T-cell (primary cell): ENCODE measurements around the gene EPHA8. TPM values are rescaled to one million over a fixed set of nuclear protein-coding genes. Genes with fewer than 3 reads are reported as not detected.

Experiments used
- ATAC-seq, 4 experiments: fragments of 200-7000 bp in 3 of 4; fragments of 150-1000 bp in 1 of 4; cut with Tn5 transposase; replicated peaks in 1 of 4; 1 replicate in 3 of 4; 2 replicates in 1 of 4; pipeline ENCODE4 v1.10.0; 2021; ENCODE audit warnings: moderate library complexity in 3 of 4, mild to moderate bottlenecking in 2 of 4, moderate number of reproducible peaks in 1 of 4
- CTCF ChIA-PET, 2 donors: fragments of 300-600 bp; sonication (Branson Sonifier 250); formaldehyde crosslinking; loops; one replicate each; lab custom pipeline; 2022; ENCODE audit warnings: antibody characterized with exemption in 2 of 2; lab: Charles Lee
- POLR2A ChIA-PET, 2 donors: fragments of 300-600 bp; sonication (Branson Sonifier 250); formaldehyde crosslinking; loops; one replicate each; lab custom pipeline; 2022; ENCODE audit warnings: antibody characterized with exemption in 2 of 2; lab: Charles Lee
- DNase-seq, 35 experiments: peaks; one replicate each; pipeline versions ENCODE4 v3.0.0 to v3.0.0-alpha.2; 2013 to 2023
- H3K27ac ChIP-seq: one replicate; pipeline ENCODE4 v1.5.1; 2013; ENCODE audit warnings: low read length
- H3K27me3 ChIP-seq, 2 experiments: replicated peaks in 1 of 2; 1 replicate in 1 of 2; 2 replicates in 1 of 2; pipeline versions ENCODE4 v1.6.1 to v1.7.0; 2013; ENCODE audit warnings: low read length in 1 of 2, mixed read lengths in 1 of 2; ENCODE audit not compliant: control insufficient read depth in 2 of 2, insufficient read depth in 2 of 2; ENCODE audit errors: extremely low read depth in 1 of 2
- H3K36me3 ChIP-seq, 2 donors: 1 replicate in 1 of 2; 2 replicates in 1 of 2; pipeline versions ENCODE4 v1.6.1 to v1.7.0; 2013; ENCODE audit warnings: low read length in 1 of 2; ENCODE audit not compliant: control insufficient read depth in 2 of 2, insufficient read depth in 1 of 2; ENCODE audit errors: extremely low read depth in 1 of 2
- H3K4me1 ChIP-seq, 2 experiments: 1 replicate in 1 of 2; 2 replicates in 1 of 2; pipeline versions ENCODE4 v1.6.1 to v1.7.0; 2013; ENCODE audit warnings: low read length in 2 of 2, mixed read lengths in 1 of 2; ENCODE audit not compliant: insufficient read depth in 2 of 2, control insufficient read depth in 1 of 2; ENCODE audit errors: extremely low read depth in 1 of 2
- H3K4me3 ChIP-seq, 2 donors: 1 replicate in 1 of 2; 2 replicates in 1 of 2; pipeline versions ENCODE4 v1.5.1 to v1.7.0; 2013; ENCODE audit warnings: mild to moderate bottlenecking in 2 of 2, low read length in 1 of 2, moderate library complexity in 1 of 2; ENCODE audit not compliant: control insufficient read depth in 1 of 2; ENCODE audit errors: extremely low read depth in 1 of 2
- H3K9me3 ChIP-seq: 2 replicates; pipeline ENCODE4 v1.7.0; 2013
- H3K27ac Mint-ChIP-seq, 2 donors: one replicate each; pipeline ENCODE4 v1.8.0; 2020 to 2021; ENCODE audit warnings: mild to moderate bottlenecking in 2 of 2, mixed read lengths in 2 of 2
- H3K27me3 Mint-ChIP-seq, 2 donors: one replicate each; pipeline ENCODE4 v1.8.0; 2021 to 2022; ENCODE audit warnings: mixed read lengths in 2 of 2
- H3K36me3 Mint-ChIP-seq: one replicate; pipeline ENCODE4 v1.8.0; 2021; ENCODE audit warnings: mixed read lengths
- H3K4me1 Mint-ChIP-seq, 3 donors: one replicate each; pipeline ENCODE4 v1.8.0; 2020 to 2022; ENCODE audit warnings: mixed read lengths in 3 of 3, mild to moderate bottlenecking in 1 of 3
- H3K4me3 Mint-ChIP-seq, 3 donors: one replicate each; pipeline ENCODE4 v1.8.0; 2020 to 2022; ENCODE audit warnings: mild to moderate bottlenecking in 3 of 3, mixed read lengths in 3 of 3, moderate library complexity in 3 of 3
- H3K9me3 Mint-ChIP-seq, 3 donors: one replicate each; pipeline ENCODE4 v1.8.0; 2020 to 2022; ENCODE audit warnings: mixed read lengths in 3 of 3
- WGBS: methylation state at CpG from one replicate; pipeline ENCODE4 v1.1.5; 2013; ENCODE audit warnings: missing lambda C conversion rate; ENCODE audit not compliant: insufficient coverage; 5-methylcytosine and 5-hydroxymethylcytosine counted together
- total RNA-seq, 35 experiments: library from RNA in 6 of 35; stranded (reverse) in 6 of 35; fragments of 120-200 nt in 1 of 35; gene quantifications; one replicate each; pipeline versions ENCODE4 v1.2.1 to v1.2.4 and lab custom pipeline; 2013 to 2026

The EPHA8 gene
- total RNA-seq, 5 donors from 2014 or later (not counting 1 experiment from before 2014, with no cell fraction given) = 0.09 to 0.15 TPM; not detected in 3

DNA sequence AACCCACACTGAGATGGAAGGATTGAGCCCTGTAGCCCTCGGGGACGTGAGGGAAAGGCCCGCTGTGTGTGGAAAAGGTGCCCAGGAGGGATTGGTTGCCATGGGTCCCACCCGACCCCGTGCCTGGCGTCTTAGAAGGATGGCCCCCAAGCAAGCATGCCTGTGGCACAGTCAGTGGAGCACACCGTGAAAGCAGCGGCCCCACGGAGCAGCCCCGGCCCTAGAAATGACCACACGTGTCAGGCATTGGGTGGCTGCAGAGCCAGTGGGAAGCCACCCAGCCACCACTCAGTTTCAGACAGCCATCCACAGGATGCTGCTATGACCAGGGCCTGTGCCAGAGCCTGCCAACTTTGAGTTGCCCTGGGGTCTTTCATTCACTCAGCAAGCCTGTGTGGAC lies 13.3 kb upstream of the EPHA8 start:
- peaks cover 0 to 3% (median 0%) of the 10 kb centered on the region in 3 donors for H3K4me1 Mint-ChIP-seq
- H3K36me3 ChIP-seq = no peaks in the 10 kb centered on the region
- H3K36me3 Mint-ChIP-seq = no peaks in the 10 kb centered on the region
- DNase-seq (no peak), ATAC-seq (no peak)
- H3K4me1 ChIP-seq = no peaks in the 10 kb centered on the region
- no peak overlapping the region for H3K27ac Mint-ChIP-seq
- WGBS = 87% methylated on average over 9 of the region's 11 CpGs
- ChIA-PET POLR2A (no interaction called here), CTCF (no interaction called here)
- no peaks in the 10 kb centered on the region for H3K9me3 Mint-ChIP-seq
- no peaks in the 10 kb centered on the region for H3K9me3 ChIP-seq
- peaks cover 46 to 69% of the 10 kb centered on the region in 2 donors for H3K27me3 Mint-ChIP-seq
- H3K4me3 ChIP-seq = no peak overlapping the region
- H3K27me3 ChIP-seq = peaks cover 0 to 75% of the 10 kb centered on the region in 2 experiments
- H3K4me3 Mint-ChIP-seq = no peak overlapping the region
- no peak overlapping the region for H3K27ac ChIP-seq

DNA sequence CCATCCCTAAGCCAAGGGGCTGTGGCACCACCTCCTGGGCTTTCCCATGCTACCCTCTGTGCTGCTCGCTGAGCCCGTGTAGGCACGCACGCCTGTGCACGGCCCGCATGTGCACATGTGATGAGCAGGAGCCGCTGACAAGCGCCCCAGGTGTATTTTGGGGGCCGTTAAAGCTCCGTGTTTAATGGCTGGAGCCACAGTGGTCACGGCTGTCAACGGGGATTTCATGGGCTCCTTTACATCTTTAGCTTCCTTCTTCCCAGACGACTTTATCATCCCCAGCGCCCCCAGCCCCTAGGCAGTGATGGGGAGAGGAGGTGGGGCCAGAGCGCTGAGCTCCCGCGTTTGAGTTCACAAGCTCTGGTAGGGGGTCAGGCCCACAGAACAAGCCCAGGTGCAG lies 11.7 kb upstream of the EPHA8 start:
- Histone ChIP-seq H3K4me1 (no peaks in the 10 kb centered on the region), H3K4me3 (no peak overlapping the region), H3K27me3 (peaks cover 0 to 86% of the 10 kb centered on the region in 2 experiments), H3K27ac (no peak overlapping the region), H3K36me3 (no peaks in the 10 kb centered on the region), H3K9me3 (no peaks in the 10 kb centered on the region)
- 82% methylated on average over 10 of the region's 17 CpGs for WGBS
- Mint-ChIP-seq H3K27ac (no peak overlapping the region), H3K27me3 (peaks cover 56 to 81% of the 10 kb centered on the region in 2 donors), H3K4me1 (peaks cover 0 to 6% (median 0%) of the 10 kb centered on the region in 3 donors), H3K9me3 (no peaks in the 10 kb centered on the region), H3K4me3 (no peak overlapping the region), H3K36me3 (no peaks in the 10 kb centered on the region)
- ChIA-PET POLR2A (no interaction called here), CTCF (no interaction called here)
- no peak for ATAC-seq
- DNase-seq = no peak

- Mint-ChIP-seq H3K9me3 (no peaks in the 10 kb centered on the region), H3K4me3 (no peak overlapping the region), H3K36me3 (no peaks in the 10 kb centered on the region), H3K4me1 (peaks cover 0 to 9% (median 0%) of the 10 kb centered on the region in 3 donors), H3K27ac (no peak overlapping the region), H3K27me3 (peaks cover 57 to 82% of the 10 kb centered on the region in 2 donors)
- peaks cover 0 to 86% of the 10 kb centered on the region in 2 experiments for H3K27me3 ChIP-seq
- no peak overlapping the region for H3K27ac ChIP-seq
- POLR2A ChIA-PET = no interaction called here
- 52% methylated on average over 4 of the region's 5 CpGs for WGBS
- ATAC-seq (no peak), DNase-seq (no peak)
- H3K4me1 ChIP-seq = no peaks in the 10 kb centered on the region
- CTCF ChIA-PET = no interaction called here
- no peaks in the 10 kb centered on the region for H3K9me3 ChIP-seq
- no peak overlapping the region for H3K4me3 ChIP-seq
- H3K36me3 ChIP-seq = no peaks in the 10 kb centered on the region
These were observed 11.3 kb upstream of the EPHA8 start for GRCh38 chr1:22552021-22552420.

DNA sequence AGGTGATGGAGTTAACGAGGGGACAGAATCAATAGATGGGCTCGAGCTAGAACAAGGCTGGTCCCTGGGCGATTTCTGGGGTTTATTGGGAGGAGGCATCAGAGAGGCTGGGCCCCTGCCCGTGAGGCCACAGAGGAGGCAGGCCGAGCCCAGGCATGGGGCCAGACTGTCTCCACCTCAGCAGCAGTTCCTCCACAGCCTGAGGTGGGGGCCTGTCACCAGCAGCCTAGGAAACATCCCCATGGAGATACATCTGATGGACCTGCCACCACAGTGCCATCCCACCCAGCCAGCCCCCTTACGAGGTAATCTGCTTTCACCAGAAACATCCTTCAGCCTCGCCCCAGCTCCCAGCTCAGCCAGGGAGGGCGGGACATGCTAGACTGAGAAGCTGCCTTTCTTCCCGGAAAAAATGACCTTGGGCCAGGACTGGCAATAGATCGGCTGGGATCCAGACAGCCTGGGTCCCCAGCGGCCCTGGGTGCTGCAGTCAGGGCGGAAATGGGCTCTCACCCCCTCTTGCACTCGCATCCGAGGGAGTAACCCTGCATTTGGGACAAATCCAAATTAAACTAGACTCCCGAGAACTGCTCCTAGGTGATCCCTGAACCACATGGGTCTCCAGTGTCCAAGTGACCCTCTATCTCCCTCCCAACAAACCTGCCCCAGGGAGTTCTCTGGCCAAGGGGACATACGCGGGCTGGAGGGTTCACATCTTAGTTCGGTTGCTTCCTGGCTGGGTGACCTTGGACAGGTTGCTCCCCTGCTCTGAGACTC lies 10.0 kb upstream of the EPHA8 start:
- Mint-ChIP-seq H3K4me1 (peaks cover 0 to 13% (median 0%) of the 10 kb centered on the region in 3 donors), H3K27ac (no peak overlapping the region), H3K4me3 (no peak overlapping the region), H3K9me3 (no peaks in the 10 kb centered on the region), H3K27me3 (peaks cover 50 to 76% of the 10 kb centered on the region in 2 donors), H3K36me3 (no peaks in the 10 kb centered on the region)
- no peak for DNase-seq
- Histone ChIP-seq H3K9me3 (no peaks in the 10 kb centered on the region), H3K4me3 (no peak overlapping the region), H3K27me3 (peaks cover 0 to 93% of the 10 kb centered on the region in 2 experiments), H3K36me3 (no peaks in the 10 kb centered on the region), H3K4me1 (no peaks in the 10 kb centered on the region), H3K27ac (no peak overlapping the region)
- ChIA-PET CTCF (no interaction called here), POLR2A (no interaction called here)
- WGBS = 67% methylated on average over 14 of the region's 18 CpGs
- ATAC-seq = no peak

DNA sequence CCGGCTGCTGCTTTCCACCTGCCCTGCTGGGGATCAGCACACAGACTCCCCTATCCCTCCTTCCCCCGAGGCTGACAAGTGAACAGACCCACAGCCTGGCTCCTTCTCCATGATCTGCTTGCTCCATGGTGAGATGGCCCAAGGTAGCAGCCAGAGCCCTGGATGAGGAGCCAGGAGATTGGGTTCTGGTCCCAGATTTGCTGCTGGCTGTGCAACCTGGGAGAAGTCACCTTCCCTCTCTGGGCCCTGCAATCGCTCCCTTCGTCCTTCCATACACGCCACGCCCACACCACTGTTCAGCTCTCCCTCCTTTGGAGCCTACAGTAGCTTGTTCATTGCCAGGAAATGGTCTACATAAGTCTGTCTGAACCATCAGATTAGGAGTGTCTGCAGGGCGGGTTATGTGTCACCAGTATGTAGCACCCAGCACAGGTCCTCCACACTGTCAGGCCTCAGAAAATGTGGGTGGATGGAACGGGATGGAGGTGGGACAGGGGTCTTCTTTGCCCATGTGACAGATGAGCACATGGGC lies 9.2 kb upstream of the EPHA8 start:
- H3K27ac Mint-ChIP-seq = no peak overlapping the region
- POLR2A ChIA-PET = no interaction called here
- DNase-seq = no peak

GRCh38 chr1:22555371-22555656 lies 8.0 kb upstream of the EPHA8 start:
- no peak for DNase-seq
- Histone ChIP-seq H3K4me3 (no peak overlapping the region), H3K4me1 (no peaks in the 10 kb centered on the region), H3K27me3 (peaks cover 0 to 91% of the 10 kb centered on the region in 2 experiments), H3K36me3 (no peaks in the 10 kb centered on the region), H3K27ac (no peak overlapping the region), H3K9me3 (no peaks in the 10 kb centered on the region)
- ChIA-PET POLR2A (no interaction called here), CTCF (interaction anchor here in 1 of 2 donors (0.5 kb wide), 1 partner anchor 110 kb away, joined by 4 read pairs; no protein-coding TSS in a partner anchor)
- Mint-ChIP-seq H3K9me3 (no peaks in the 10 kb centered on the region), H3K4me1 (peaks cover 0 to 13% (median 0%) of the 10 kb centered on the region in 3 donors), H3K4me3 (no peak overlapping the region), H3K27me3 (peaks cover 40 to 73% of the 10 kb centered on the region in 2 donors), H3K36me3 (no peaks in the 10 kb centered on the region), H3K27ac (no peak overlapping the region)
- ATAC-seq = no peak
- WGBS = 50% methylated on average over 2 of the region's 3 CpGs

More for the DNA sequence above, 9.2 kb upstream of the EPHA8 start:
- Mint-ChIP-seq H3K27me3 (peaks cover 42 to 71% of the 10 kb centered on the region in 2 donors), H3K9me3 (no peaks in the 10 kb centered on the region), H3K36me3 (no peaks in the 10 kb centered on the region), H3K4me1 (peaks cover 0 to 13% (median 0%) of the 10 kb centered on the region in 3 donors), H3K4me3 (no peak overlapping the region)
- no peaks in the 10 kb centered on the region for H3K36me3 ChIP-seq
- H3K4me1 ChIP-seq = no peaks in the 10 kb centered on the region
- peaks cover 0 to 92% of the 10 kb centered on the region in 2 experiments for H3K27me3 ChIP-seq
- no peaks in the 10 kb centered on the region for H3K9me3 ChIP-seq
- CTCF ChIA-PET = no interaction called here
- no peak overlapping the region for H3K27ac ChIP-seq
- 78% methylated on average over 5 of the region's 8 CpGs for WGBS
- H3K4me3 ChIP-seq = no peak overlapping the region
- ATAC-seq = no peak
